ENCODE measurements around the gene HDAC1.
A peak's percentile ranks its signal among the peaks of the same experiment; 100 is the strongest.

The HDAC1 gene

GRCh38 chr1:32263744-32264143, 28.1 kb upstream of the HDAC1 start:
- no peak for DNase-seq
- 100% methylated on average over 3 of the region's 4 CpGs for WGBS (ENCODE audit: insufficient coverage)
- H3K27ac ChIP-seq (ENCODE audit: insufficient read depth in 1 of 2, low read depth in 1 of 2, low read length in 2 of 2, poor library complexity in 1 of 2, severe bottlenecking in 2 of 2) = no peak overlapping the region
- H3K9me3 ChIP-seq (ENCODE audit: control extremely low read depth in 1 of 5, control insufficient read depth in 4 of 5, insufficient read depth in 2 of 5, low read depth in 1 of 5, low read length in 4 of 5) = no peaks in the 10 kb centered on the region
- CTCF ChIA-PET = no interaction called here
- POLR2A ChIA-PET = no interaction called here
- no peaks in the 10 kb centered on the region for H3K36me3 ChIP-seq (ENCODE audit: control insufficient read depth in 4 of 4, insufficient read depth in 4 of 4, low read length in 3 of 4)
- no peaks in the 10 kb centered on the region for H3K27me3 ChIP-seq (replicated peaks in 2 of 5; ENCODE audit: control insufficient read depth in 4 of 5, insufficient read depth in 5 of 5, low read length in 4 of 5)
- peaks cover 0 to 4% (median 0%) of the 10 kb centered on the region in 4 experiments for H3K4me1 ChIP-seq (ENCODE audit: control extremely low read depth in 1 of 4, control insufficient read depth in 4 of 4, insufficient read depth in 4 of 4, low read length in 3 of 4)
- no peak overlapping the region for H3K4me3 ChIP-seq (ENCODE audit: control insufficient read depth in 1 of 7, extremely low read depth in 1 of 7, insufficient read depth in 4 of 7, low read depth in 2 of 7, low read length in 6 of 7)

GRCh38 chr1:32265846-32266245, 26.0 kb upstream of the HDAC1 start:
- Histone ChIP-seq H3K27me3 (replicated peaks in 2 of 5; ENCODE audit: control insufficient read depth in 4 of 5, insufficient read depth in 5 of 5, low read length in 4 of 5) (no peaks in the 10 kb centered on the region), H3K4me1 (ENCODE audit: control extremely low read depth in 1 of 4, control insufficient read depth in 4 of 4, insufficient read depth in 4 of 4, low read length in 3 of 4) (peaks cover 0 to 4% (median 0%) of the 10 kb centered on the region in 4 experiments), H3K9me3 (ENCODE audit: control extremely low read depth in 1 of 5, control insufficient read depth in 4 of 5, insufficient read depth in 2 of 5, low read depth in 1 of 5, low read length in 4 of 5) (no peaks in the 10 kb centered on the region), H3K4me3 (ENCODE audit: control insufficient read depth in 1 of 7, extremely low read depth in 1 of 7, insufficient read depth in 4 of 7, low read depth in 2 of 7, low read length in 6 of 7) (no peak overlapping the region), H3K36me3 (ENCODE audit: control insufficient read depth in 4 of 4, insufficient read depth in 4 of 4, low read length in 3 of 4) (no peaks in the 10 kb centered on the region), H3K27ac (ENCODE audit: insufficient read depth in 1 of 2, low read depth in 1 of 2, low read length in 2 of 2, poor library complexity in 1 of 2, severe bottlenecking in 2 of 2) (no peak overlapping the region)
- ChIA-PET POLR2A (no interaction called here), CTCF (interaction anchor here (1.1 to 1.2 kb wide), 2 partner anchors 10 to 16 kb away, joined by 3 to 5 read pairs; no protein-coding TSS in a partner anchor)
- WGBS (ENCODE audit: insufficient coverage) = 100% methylated on average over 6 of the region's 9 CpGs
- DNase-seq = no peak

GRCh38 chr1:32266921-32267591, 24.8 kb upstream of the HDAC1 start:
- H3K27ac ChIP-seq (ENCODE audit: insufficient read depth in 1 of 2, low read depth in 1 of 2, low read length in 2 of 2, poor library complexity in 1 of 2, severe bottlenecking in 2 of 2) = no peak overlapping the region
- H3K9me3 ChIP-seq (ENCODE audit: control extremely low read depth in 1 of 5, control insufficient read depth in 4 of 5, insufficient read depth in 2 of 5, low read depth in 1 of 5, low read length in 4 of 5) = no peaks in the 10 kb centered on the region
- WGBS (ENCODE audit: insufficient coverage) = 81% methylated on average over 6 of the region's 7 CpGs
- no peak overlapping the region for H3K4me3 ChIP-seq (ENCODE audit: control insufficient read depth in 1 of 7, extremely low read depth in 1 of 7, insufficient read depth in 4 of 7, low read depth in 2 of 7, low read length in 6 of 7)
- no peaks in the 10 kb centered on the region for H3K36me3 ChIP-seq (ENCODE audit: control insufficient read depth in 4 of 4, insufficient read depth in 4 of 4, low read length in 3 of 4)
- no peaks in the 10 kb centered on the region for H3K27me3 ChIP-seq (replicated peaks in 2 of 5; ENCODE audit: control insufficient read depth in 4 of 5, insufficient read depth in 5 of 5, low read length in 4 of 5)
- H3K4me1 ChIP-seq (ENCODE audit: control extremely low read depth in 1 of 4, control insufficient read depth in 4 of 4, insufficient read depth in 4 of 4, low read length in 3 of 4) = peaks cover 0 to 4% (median 0%) of the 10 kb centered on the region in 4 experiments
- DNase-seq = peak in 2 of 3 donors; percentile 8 to 20
- ChIA-PET POLR2A (no interaction called here), CTCF (no interaction called here)

GRCh38 chr1:32269744-32270143, 22.1 kb upstream of the HDAC1 start:
- ChIA-PET CTCF (interaction anchor here (1.0 kb wide), 1 partner anchor 9 kb away, joined by 3 read pairs; no protein-coding TSS in a partner anchor), POLR2A (no interaction called here)
- no peaks in the 10 kb centered on the region for H3K9me3 ChIP-seq (ENCODE audit: control extremely low read depth in 1 of 5, control insufficient read depth in 4 of 5, insufficient read depth in 2 of 5, low read depth in 1 of 5, low read length in 4 of 5)
- peaks cover 0 to 2% (median 0%) of the 10 kb centered on the region in 5 experiments for H3K27me3 ChIP-seq (replicated peaks in 2 of 5; ENCODE audit: control insufficient read depth in 4 of 5, insufficient read depth in 5 of 5, low read length in 4 of 5)
- no peaks in the 10 kb centered on the region for H3K36me3 ChIP-seq (ENCODE audit: control insufficient read depth in 4 of 4, insufficient read depth in 4 of 4, low read length in 3 of 4)
- H3K4me1 ChIP-seq (ENCODE audit: control extremely low read depth in 1 of 4, control insufficient read depth in 4 of 4, insufficient read depth in 4 of 4, low read length in 3 of 4) = peaks cover 4 to 22% (median 12%) of the 10 kb centered on the region in 4 experiments
- no peak overlapping the region for H3K27ac ChIP-seq (ENCODE audit: insufficient read depth in 1 of 2, low read depth in 1 of 2, low read length in 2 of 2, poor library complexity in 1 of 2, severe bottlenecking in 2 of 2)
- H3K4me3 ChIP-seq (ENCODE audit: control insufficient read depth in 1 of 7, extremely low read depth in 1 of 7, insufficient read depth in 4 of 7, low read depth in 2 of 7, low read length in 6 of 7) = no peak overlapping the region
- no peak for DNase-seq

DNA sequence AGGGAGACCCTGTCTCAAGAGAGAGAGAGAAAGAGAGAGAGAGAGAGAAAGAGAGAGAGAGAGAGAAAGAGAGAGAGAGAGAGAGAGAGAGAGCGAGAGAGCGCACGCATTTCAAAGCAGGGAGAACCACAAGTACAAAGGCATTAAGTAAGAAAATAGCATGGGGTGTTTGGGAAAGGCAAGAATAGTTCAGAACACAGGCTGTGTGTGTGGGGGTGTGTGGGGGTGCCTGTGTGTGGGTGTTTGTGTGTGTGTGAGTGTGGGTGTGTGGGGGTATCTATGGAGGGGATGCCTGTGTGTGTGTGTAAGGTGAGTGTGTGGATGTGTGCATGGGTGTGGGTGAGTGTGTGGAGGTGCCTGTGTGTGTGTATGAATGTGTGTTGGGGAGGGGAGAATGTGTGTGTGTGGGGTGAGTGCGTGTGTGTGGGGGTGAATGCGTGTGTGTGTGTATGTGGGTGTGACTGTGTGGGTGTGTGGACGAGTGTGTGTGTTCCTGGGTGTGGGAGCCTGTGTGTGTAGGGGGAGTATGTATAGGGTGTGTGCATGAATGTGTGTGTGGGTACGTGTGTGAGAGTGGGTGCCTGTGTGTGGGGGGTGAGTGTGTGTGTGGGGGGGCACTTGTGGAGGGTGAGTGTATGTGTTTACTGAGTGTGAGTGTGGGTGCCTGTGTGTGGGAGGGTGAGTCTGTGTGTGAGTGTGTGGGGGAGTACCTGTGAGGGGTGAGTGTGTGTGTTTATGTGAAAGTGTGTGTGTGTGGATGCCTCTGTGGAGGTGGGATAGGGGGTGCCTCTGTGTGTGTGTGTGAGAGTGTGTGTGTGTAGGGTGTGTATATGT, 19.1 kb upstream of the HDAC1 start:
- CTCF ChIA-PET = interaction anchor here (1.0 kb wide), 1 partner anchor 56 kb away, joined by 3 read pairs; no protein-coding TSS in a partner anchor
- POLR2A ChIA-PET = interaction anchor here (0.6 kb wide), 1 partner anchor 1419 kb away, joined by 4 read pairs; no protein-coding TSS in a partner anchor
- H3K27ac ChIP-seq (ENCODE audit: insufficient read depth in 1 of 2, low read depth in 1 of 2, low read length in 2 of 2, poor library complexity in 1 of 2, severe bottlenecking in 2 of 2) = no peak overlapping the region
- H3K27me3 ChIP-seq (replicated peaks in 2 of 5; ENCODE audit: control insufficient read depth in 4 of 5, insufficient read depth in 5 of 5, low read length in 4 of 5) = peaks cover 0 to 8% (median 0%) of the 10 kb centered on the region in 5 experiments
- H3K36me3 ChIP-seq (ENCODE audit: control insufficient read depth in 4 of 4, insufficient read depth in 4 of 4, low read length in 3 of 4) = no peaks in the 10 kb centered on the region
- H3K4me3 ChIP-seq (ENCODE audit: control insufficient read depth in 1 of 7, extremely low read depth in 1 of 7, insufficient read depth in 4 of 7, low read depth in 2 of 7, low read length in 6 of 7) = no peak overlapping the region
- WGBS (ENCODE audit: insufficient coverage) = 93% methylated on average over 3 of the region's 7 CpGs
- peaks cover 4 to 28% (median 14%) of the 10 kb centered on the region in 4 experiments for H3K4me1 ChIP-seq (ENCODE audit: control extremely low read depth in 1 of 4, control insufficient read depth in 4 of 4, insufficient read depth in 4 of 4, low read length in 3 of 4)
- no peak for DNase-seq
- no peaks in the 10 kb centered on the region for H3K9me3 ChIP-seq (ENCODE audit: control extremely low read depth in 1 of 5, control insufficient read depth in 4 of 5, insufficient read depth in 2 of 5, low read depth in 1 of 5, low read length in 4 of 5)

- CTCF ChIA-PET = interaction anchor here (0.6 to 1.1 kb wide), 4 partner anchors 14 to 141 kb away, joined by 3 read pairs; partner anchors contain the start of gene FAM167B
Observed at GRCh38 chr1:32273391-32274208, 18.3 kb upstream of the HDAC1 start.

More at GRCh38 chr1:32273391-32274208, 18.3 kb upstream of the HDAC1 start:
- peak; percentile 18 to 70 (median 54) for DNase-seq
- POLR2A ChIA-PET = no interaction called here
- Histone ChIP-seq H3K36me3 (ENCODE audit: control insufficient read depth in 4 of 4, insufficient read depth in 4 of 4, low read length in 3 of 4) (no peaks in the 10 kb centered on the region), H3K9me3 (ENCODE audit: control extremely low read depth in 1 of 5, control insufficient read depth in 4 of 5, insufficient read depth in 2 of 5, low read depth in 1 of 5, low read length in 4 of 5) (no peaks in the 10 kb centered on the region), H3K4me3 (ENCODE audit: control insufficient read depth in 1 of 7, extremely low read depth in 1 of 7, insufficient read depth in 4 of 7, low read depth in 2 of 7, low read length in 6 of 7) (no peak overlapping the region), H3K4me1 (ENCODE audit: control extremely low read depth in 1 of 4, control insufficient read depth in 4 of 4, insufficient read depth in 4 of 4, low read length in 3 of 4) (peaks cover 4 to 28% (median 14%) of the 10 kb centered on the region in 4 experiments), H3K27ac (ENCODE audit: insufficient read depth in 1 of 2, low read depth in 1 of 2, low read length in 2 of 2, poor library complexity in 1 of 2, severe bottlenecking in 2 of 2) (no peak overlapping the region), H3K27me3 (replicated peaks in 2 of 5; ENCODE audit: control insufficient read depth in 4 of 5, insufficient read depth in 5 of 5, low read length in 4 of 5) (peaks cover 0 to 8% (median 0%) of the 10 kb centered on the region in 5 experiments)
- WGBS (ENCODE audit: insufficient coverage) = 63% methylated on average over 9 of the region's 10 CpGs
